B cell (primary cell): Measurements from ENCODE around the gene DTNA. TPM values are rescaled to one million over a fixed set of nuclear protein-coding genes. Genes with fewer than 3 reads are reported as not detected.

Source experiments
- ATAC-seq: fragments of 200-7000 bp; cut with Tn5 transposase; one replicate; pipeline ENCODE4 v1.10.0; 2021; ENCODE audit warnings: low read depth, mild to moderate bottlenecking, moderate number of reproducible peaks, moderate library complexity
- CTCF ChIA-PET: fragments of 350-600 bp; sonication (Branson Sonifier 250); formaldehyde crosslinking; loops from one replicate; lab custom pipeline; 2021; ENCODE audit warnings: antibody characterized with exemption, inconsistent platforms; lab: Charles Lee
- POLR2A ChIA-PET: fragments of 350-600 bp; sonication (Branson Sonifier 250); formaldehyde crosslinking; loops from one replicate; lab custom pipeline; 2021; ENCODE audit warnings: antibody characterized with exemption; lab: Charles Lee
- DNase-seq: peaks from one replicate; pipeline ENCODE4 v3.0.0; 2013
- H2AFZ ChIP-seq: 2 replicates; pipeline ENCODE4 v1.6.1; 2012; ENCODE audit warnings: mild to moderate bottlenecking, low read depth, low read length; ENCODE audit not compliant: insufficient read depth, poor library complexity, severe bottlenecking
- H3K27ac ChIP-seq, 2 donors: 1 replicate in 1 of 2; 2 replicates in 1 of 2; pipeline ENCODE4 v1.5.1; 2012 to 2013; ENCODE audit warnings: low read length in 2 of 2, mild to moderate bottlenecking in 2 of 2, moderate library complexity in 1 of 2
- H3K27me3 ChIP-seq, 4 experiments: fragments of 200-600 bp in 1 of 4; sonication (generic) in 1 of 4; replicated peaks in 1 of 4; 1 replicate in 2 of 4; 2 replicates in 2 of 4; pipeline versions ENCODE4 v1.6.1 to v1.7.0; 2013 to 2016; ENCODE audit warnings: low read length in 3 of 4, mild to moderate bottlenecking in 2 of 4, mixed read lengths in 1 of 4, moderate library complexity in 1 of 4; ENCODE audit not compliant: insufficient read depth in 4 of 4, control insufficient read depth in 3 of 4; ENCODE audit errors: control extremely low read depth in 1 of 4
- H3K36me3 ChIP-seq, 2 experiments: replicated peaks in 1 of 2; 1 replicate in 1 of 2; 2 replicates in 1 of 2; pipeline versions ENCODE4 v1.6.1 to v1.7.1; 2013; ENCODE audit warnings: low read length in 1 of 2; ENCODE audit not compliant: insufficient read depth in 2 of 2, control insufficient read depth in 1 of 2; ENCODE audit errors: control extremely low read depth in 1 of 2, extremely low read depth in 1 of 2
- H3K4me1 ChIP-seq, 2 donors: fragments of 200-600 bp in 1 of 2; sonication (generic) in 1 of 2; 1 replicate in 1 of 2; 2 replicates in 1 of 2; pipeline versions ENCODE4 v1.5.1 to v1.6.1; 2013 to 2017; ENCODE audit warnings: low read length in 2 of 2; ENCODE audit not compliant: control insufficient read depth in 2 of 2, insufficient read depth in 2 of 2
- H3K4me2 ChIP-seq: replicated peaks from 2 replicates; pipeline ENCODE3; 2012; ENCODE audit warnings: mild to moderate bottlenecking, low read depth, low read length; ENCODE audit not compliant: poor library complexity, severe bottlenecking
- H3K4me3 ChIP-seq, 5 experiments: fragments of 200-600 bp in 1 of 5; sonication (generic) in 1 of 5; 1 replicate in 3 of 5; 2 replicates in 2 of 5; pipeline versions ENCODE4 v1.5.1 to v1.7.0; 2011 to 2016; ENCODE audit warnings: low read length in 4 of 5, mild to moderate bottlenecking in 4 of 5, low read depth in 2 of 5, control low read depth in 1 of 5, moderate library complexity in 1 of 5; ENCODE audit not compliant: insufficient read depth in 1 of 5; ENCODE audit errors: control extremely low read depth in 1 of 5, extremely low read depth in 1 of 5
- H3K79me2 ChIP-seq: fragments of 200-600 bp; sonication (generic); one replicate; pipeline ENCODE4 v1.6.0; 2016; ENCODE audit warnings: low read length; ENCODE audit not compliant: control insufficient read depth, insufficient read depth
- H3K9ac ChIP-seq: fragments of 200-600 bp; sonication (generic); 2 replicates; pipeline ENCODE4 v1.6.1; 2017; ENCODE audit warnings: mild to moderate bottlenecking, low read length, moderate library complexity
- H3K9me3 ChIP-seq, 3 donors: one replicate each; pipeline versions ENCODE4 v1.6.1 to v1.7.1; 2013; ENCODE audit warnings: low read length in 2 of 3; ENCODE audit not compliant: control insufficient read depth in 2 of 3, insufficient read depth in 1 of 3; ENCODE audit errors: control extremely low read depth in 1 of 3
- H4K20me1 ChIP-seq: 2 replicates; pipeline ENCODE4 v1.6.0; 2012; ENCODE audit warnings: mild to moderate bottlenecking, low read length; ENCODE audit not compliant: insufficient read depth, control insufficient read depth, poor library complexity, severe bottlenecking
- H3K27ac Mint-ChIP-seq: one replicate; pipeline ENCODE4 v1.8.0; 2021; ENCODE audit warnings: mixed read lengths
- H3K27me3 Mint-ChIP-seq: one replicate; pipeline ENCODE4 v1.8.0; 2021; ENCODE audit warnings: mixed read lengths
- H3K4me1 Mint-ChIP-seq: one replicate; pipeline ENCODE4 v1.8.0; 2021; ENCODE audit warnings: mixed read lengths
- H3K4me3 Mint-ChIP-seq: one replicate; pipeline ENCODE4 v1.8.0; 2021; ENCODE audit warnings: mixed read lengths
- H3K9me3 Mint-ChIP-seq: one replicate; pipeline ENCODE4 v1.8.0; 2022; ENCODE audit warnings: mixed read lengths; ENCODE audit not compliant: insufficient read depth
- EZH2 ChIP-seq: IDR thresholded peaks from 2 replicates; pipeline ENCODE4 v1.6.1; 2012; ENCODE audit warnings: borderline replicate concordance, low read depth, mild to moderate bottlenecking, moderate library complexity, low read length; ENCODE audit not compliant: insufficient read depth, poor library complexity, severe bottlenecking
- WGBS: methylation state at CpG from one replicate; pipeline ENCODE4 v1.1.5; 2013; ENCODE audit warnings: missing lambda C conversion rate; ENCODE audit not compliant: insufficient coverage; 5-methylcytosine and 5-hydroxymethylcytosine counted together
- intact Hi-C: fragments of 100-400 bp; cut with micrococcal nuclease; formaldehyde crosslinking; loops from one replicate; pipeline ENCODE4 v1.10.0; 2022
- polyA minus RNA-seq: library from RNA; depleted of rRNA, polyadenylated mRNA; stranded (reverse); fragments of >200 nt; gene quantifications from 2 replicates; pipeline ENCODE4 v1.2.3, GENCODE V29; 2012
- polyA plus RNA-seq: library from polyadenylated mRNA; depleted of rRNA; stranded (reverse); fragments of >200 nt; gene quantifications from 2 replicates; pipeline ENCODE4 v1.2.3, GENCODE V29; 2012
- total RNA-seq, 2 donors: library from RNA; stranded (reverse); fragments of 120-200 nt in 1 of 2; gene quantifications; 1 replicate in 1 of 2; 2 replicates in 1 of 2; pipeline versions ENCODE4 v1.2.3 to v1.2.4, GENCODE V29; 2013 to 2022
- TF ChIP-seq, protein P1 (sequence below): fragments of 200-600 bp; IDR thresholded peaks from one replicate; pipeline ENCODE4 v1.8.0; 2022; ENCODE audit warnings: antibody characterized with exemption, mild to moderate bottlenecking

The DTNA gene
- total RNA-seq (not detected in 2 replicates), polyA plus RNA-seq (not detected in 2 replicates), polyA minus RNA-seq (not detected in 2 replicates)
- 2.9 TPM for total RNA-seq (2013)

DNA sequence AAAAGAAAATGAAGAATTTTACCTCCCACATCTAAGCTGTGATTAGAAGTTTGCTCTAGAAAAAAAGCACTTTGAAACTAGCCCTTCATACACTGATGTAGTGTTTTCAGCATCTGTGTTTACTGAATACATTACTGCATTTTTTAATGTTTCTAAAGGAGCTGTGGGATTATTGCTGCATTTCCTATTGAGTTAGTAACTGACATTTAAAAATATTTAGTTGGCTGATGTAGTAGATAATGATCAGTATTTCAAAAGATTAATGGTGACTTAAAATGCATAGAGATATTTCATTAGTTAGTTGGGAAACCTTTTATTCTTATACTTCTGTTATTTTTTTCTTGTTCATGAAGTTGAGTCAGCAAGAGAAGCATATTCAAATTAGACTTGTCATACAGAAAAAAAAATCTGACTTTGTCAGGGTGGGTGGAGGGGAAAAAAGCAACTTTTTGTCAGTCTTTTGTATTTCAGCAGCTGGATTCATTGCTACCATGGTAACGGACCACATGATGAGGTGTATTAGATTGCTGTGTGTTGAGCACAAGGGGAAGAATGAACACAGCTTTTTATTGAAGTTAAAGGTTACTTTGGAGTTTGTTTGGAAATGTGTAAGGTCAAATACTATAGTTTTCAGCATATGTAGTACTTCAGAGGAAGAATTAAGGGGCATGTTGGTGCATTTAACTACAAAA is at the start of gene DTNA:
DTNA (plus strand) TSS at position 549 of the 692 bp plus-strand sequence. CDS start 45,679 bp downstream, outside the sequence.
- Histone ChIP-seq H3K27me3 (peaks cover 0 to 4% (median 0%) of the 10 kb centered on the region in 4 experiments), H4K20me1 (no peaks in the 10 kb centered on the region), H2AFZ (no peak within 1 kb of the TSS), H3K4me3 (no peak within 1 kb of the TSS), H3K79me2 (no peaks in the 10 kb centered on the region), H3K4me1 (no peaks in the 10 kb centered on the region), H3K9me3 (no peaks in the 10 kb centered on the region), H3K27ac (no peak within 1 kb of the TSS), H3K36me3 (no peaks in the 10 kb centered on the region), H3K4me2 (no peak within 1 kb of the TSS), H3K9ac (no peak within 1 kb of the TSS)
- DNase-seq = no peak
- 67% methylated on average over 1 of the region's 1 CpG for WGBS
- ChIA-PET CTCF (no interaction called here), POLR2A (no interaction called here)
- Mint-ChIP-seq H3K4me1 (no peaks in the 10 kb centered on the region), H3K9me3 (no peaks in the 10 kb centered on the region), H3K27me3 (peaks cover 6% of the 10 kb centered on the region), H3K27ac (no peak within 1 kb of the TSS), H3K4me3 (no peak within 1 kb of the TSS)
- intact Hi-C loops = no loop called here
- TF ChIP-seq, protein P1, sequence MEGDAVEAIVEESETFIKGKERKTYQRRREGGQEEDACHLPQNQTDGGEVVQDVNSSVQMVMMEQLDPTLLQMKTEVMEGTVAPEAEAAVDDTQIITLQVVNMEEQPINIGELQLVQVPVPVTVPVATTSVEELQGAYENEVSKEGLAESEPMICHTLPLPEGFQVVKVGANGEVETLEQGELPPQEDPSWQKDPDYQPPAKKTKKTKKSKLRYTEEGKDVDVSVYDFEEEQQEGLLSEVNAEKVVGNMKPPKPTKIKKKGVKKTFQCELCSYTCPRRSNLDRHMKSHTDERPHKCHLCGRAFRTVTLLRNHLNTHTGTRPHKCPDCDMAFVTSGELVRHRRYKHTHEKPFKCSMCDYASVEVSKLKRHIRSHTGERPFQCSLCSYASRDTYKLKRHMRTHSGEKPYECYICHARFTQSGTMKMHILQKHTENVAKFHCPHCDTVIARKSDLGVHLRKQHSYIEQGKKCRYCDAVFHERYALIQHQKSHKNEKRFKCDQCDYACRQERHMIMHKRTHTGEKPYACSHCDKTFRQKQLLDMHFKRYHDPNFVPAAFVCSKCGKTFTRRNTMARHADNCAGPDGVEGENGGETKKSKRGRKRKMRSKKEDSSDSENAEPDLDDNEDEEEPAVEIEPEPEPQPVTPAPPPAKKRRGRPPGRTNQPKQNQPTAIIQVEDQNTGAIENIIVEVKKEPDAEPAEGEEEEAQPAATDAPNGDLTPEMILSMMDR = no peak
- no peak for TF ChIP-seq EZH2
- no peak for ATAC-seq

DNA sequence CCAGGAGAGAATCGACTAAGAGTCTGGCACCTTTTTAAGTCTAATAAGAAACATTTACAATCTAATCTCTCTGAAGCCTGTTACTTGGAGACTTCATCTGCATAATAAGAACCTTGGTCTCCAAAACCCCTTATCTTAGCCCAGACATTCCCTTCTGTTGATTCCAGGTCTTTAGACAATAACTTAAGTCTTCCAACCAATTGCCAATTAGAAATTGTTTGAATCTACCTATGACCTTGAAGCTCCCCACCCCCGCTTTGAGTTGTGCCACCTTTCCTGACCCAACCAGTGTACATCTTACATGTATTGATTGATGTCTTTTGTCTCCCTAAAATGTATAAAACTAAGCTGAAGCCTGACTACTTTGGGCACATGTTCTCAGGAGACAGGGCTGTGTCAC is 49.5 kb upstream of the DTNA start:
- ChIA-PET CTCF (interaction anchor here (1.0 to 3.2 kb wide), 4 partner anchors 8 to 31 kb away, joined by 3 to 20 read pairs (median 4); no protein-coding TSS in a partner anchor), POLR2A (no interaction called here)
- Mint-ChIP-seq H3K4me3 (no peak overlapping the region), H3K27ac (no peak overlapping the region), H3K9me3 (no peaks in the 10 kb centered on the region), H3K27me3 (peaks cover 15% of the 10 kb centered on the region), H3K4me1 (no peaks in the 10 kb centered on the region)
- intact Hi-C loops = no loop called here
- Histone ChIP-seq H3K36me3 (no peaks in the 10 kb centered on the region), H3K27ac (no peak overlapping the region), H4K20me1 (no peaks in the 10 kb centered on the region), H3K79me2 (no peaks in the 10 kb centered on the region), H3K9ac (no peak overlapping the region), H3K27me3 (no peaks in the 10 kb centered on the region), H3K4me1 (no peaks in the 10 kb centered on the region), H3K9me3 (no peaks in the 10 kb centered on the region), H2AFZ (no peak overlapping the region), H3K4me2 (no peak overlapping the region), H3K4me3 (no peak overlapping the region)
- WGBS = 89% methylated on average over 1 of the region's 2 CpGs
- DNase-seq = no peak
- TF ChIP-seq, protein P1 = no peak
- TF ChIP-seq EZH2 = no peak
- ATAC-seq = no peak
